H1 (cell line): Measurements from ENCODE around the gene IFT74. TPM values are rescaled to one million over a fixed set of nuclear protein-coding genes. Genes with fewer than 3 reads are reported as not detected.

Experiments
- CTCF ChIA-PET: fragments of 300-600 bp; sonication (Branson Sonifier 250); formaldehyde crosslinking; loops from one replicate; lab custom pipeline; 2021; ENCODE audit not compliant: partially characterized antibody; lab: Charles Lee
- POLR2A ChIA-PET: fragments of 300-600 bp; sonication (Branson Sonifier 250); formaldehyde crosslinking; loops from one replicate; lab custom pipeline; 2021; ENCODE audit warnings: inconsistent platforms; ENCODE audit not compliant: partially characterized antibody; lab: Charles Lee
- DNase-seq, 2 experiments: peaks; one replicate each; pipeline versions ENCODE4 v3.0.0 to v3.0.0-alpha.2; 2010 to 2022; ENCODE audit warnings: low spot score in 2 of 2, low read depth in 1 of 2, mixed read lengths in 1 of 2
- FAIRE-seq: peaks from 2 replicates; lab custom pipeline; 2011; peaks lifted over from hg19 to GRCh38; lab: Jason Lieb, UNC
- H2AFZ ChIP-seq: 2 replicates; pipeline ENCODE4 v1.8.1; 2012; ENCODE audit warnings: low read length, inconsistent platforms
- H2AK5ac ChIP-seq: 2 replicates; pipeline ENCODE4 v1.6.1; 2013; ENCODE audit warnings: low read depth, low read length
- H2BK120ac ChIP-seq: replicated peaks from 2 replicates; pipeline ENCODE3; 2013; ENCODE audit warnings: low read depth, low read length, inconsistent platforms
- H2BK12ac ChIP-seq: 2 replicates; pipeline ENCODE4 v1.6.1; 2013; ENCODE audit warnings: low read depth, low read length
- H2BK15ac ChIP-seq: 2 replicates; pipeline ENCODE4 v1.6.1; 2013; ENCODE audit warnings: low read length
- H2BK20ac ChIP-seq: 2 replicates; pipeline ENCODE4 v1.6.1; 2013; ENCODE audit warnings: low read length
- H2BK5ac ChIP-seq: 2 replicates; pipeline ENCODE4 v1.6.1; 2013; ENCODE audit warnings: low read depth, low read length
- H3K14ac ChIP-seq: 2 replicates; pipeline ENCODE4 v1.6.1; 2013; ENCODE audit warnings: inconsistent platforms; ENCODE audit not compliant: insufficient read length
- H3K18ac ChIP-seq: 2 replicates; pipeline ENCODE4 v1.6.1; 2013; ENCODE audit warnings: low read length; ENCODE audit errors: extremely low read depth
- H3K23ac ChIP-seq: 2 replicates; pipeline ENCODE4 v1.6.1; 2013; ENCODE audit warnings: inconsistent platforms; ENCODE audit not compliant: insufficient read length
- H3K23me2 ChIP-seq: 2 replicates; pipeline ENCODE4 v1.6.1; 2013; ENCODE audit warnings: low read depth, low read length
- H3K27ac ChIP-seq: 2 replicates; pipeline ENCODE4 v1.6.1; 2011; ENCODE audit warnings: low read depth, low read length, inconsistent platforms
- H3K27me3 ChIP-seq, 4 experiments: replicated peaks in 1 of 4; 1 replicate in 1 of 4; 2 replicates in 3 of 4; pipeline versions ENCODE4 v1.6.1 to v1.8.1; 2011 to 2013; ENCODE audit warnings: low read length in 3 of 4, mild to moderate bottlenecking in 3 of 4, inconsistent platforms in 2 of 4, mixed read lengths in 2 of 4, moderate library complexity in 1 of 4; ENCODE audit not compliant: control insufficient read depth in 3 of 4, insufficient read depth in 3 of 4; ENCODE audit errors: extremely low read depth in 1 of 4
- H3K36me3 ChIP-seq, 4 experiments: 2 replicates each; pipeline versions ENCODE4 v1.6.1 to v1.8.1; 2011 to 2013; ENCODE audit warnings: mild to moderate bottlenecking in 4 of 4, low read length in 3 of 4, moderate library complexity in 2 of 4, control low read depth in 1 of 4, inconsistent platforms in 1 of 4; ENCODE audit not compliant: insufficient read depth in 4 of 4, control insufficient read depth in 2 of 4
- H3K4ac ChIP-seq: replicated peaks from 2 replicates; pipeline ENCODE3; 2013; ENCODE audit warnings: low read length, low read depth, mixed read lengths, inconsistent platforms; ENCODE audit not compliant: insufficient read length
- H3K4me1 ChIP-seq, 4 experiments: replicated peaks in 1 of 4; 1 replicate in 1 of 4; 2 replicates in 3 of 4; pipeline versions ENCODE4 v1.6.1 to v1.8.1; 2011 to 2013; ENCODE audit warnings: low read length in 3 of 4, inconsistent platforms in 2 of 4, mixed read lengths in 1 of 4; ENCODE audit not compliant: insufficient read depth in 4 of 4, control insufficient read depth in 3 of 4
- H3K4me2 ChIP-seq, 2 experiments: 2 replicates each; pipeline versions ENCODE4 v1.6.1 to v1.8.1; 2011 to 2013; ENCODE audit warnings: low read depth in 2 of 2, low read length in 2 of 2, control low read depth in 1 of 2, inconsistent platforms in 1 of 2, mild to moderate bottlenecking in 1 of 2; ENCODE audit not compliant: insufficient read depth in 1 of 2
- H3K4me3 ChIP-seq, 4 experiments: fragments of 200-600, 300-600 bp in 1 of 4; sonication (generic), shearing (Covaris generic), sonication (Bioruptor Twin) in 1 of 4; 2 replicates each; pipeline versions ENCODE4 v1.5.1 to v1.8.1; 2011 to 2016; ENCODE audit warnings: low read length in 4 of 4, low read depth in 3 of 4, control low read depth in 2 of 4, inconsistent platforms in 2 of 4, mild to moderate bottlenecking in 2 of 4, mixed read lengths in 1 of 4, moderate library complexity in 1 of 4; ENCODE audit not compliant: insufficient read depth in 2 of 4; ENCODE audit errors: extremely low read depth in 1 of 4
- H3K56ac ChIP-seq: replicated peaks from 2 replicates; pipeline ENCODE3; 2013; ENCODE audit warnings: low read depth, mild to moderate bottlenecking, mixed read lengths, low read length, inconsistent platforms; ENCODE audit not compliant: insufficient read length
- H3K79me1 ChIP-seq: 2 replicates; pipeline ENCODE4 v1.6.1; 2013; ENCODE audit warnings: low read depth, low read length, control low read depth
- H3K79me2 ChIP-seq, 2 experiments: 2 replicates each; pipeline versions ENCODE4 v1.6.1 to v1.8.1; 2012 to 2013; ENCODE audit warnings: low read length in 2 of 2, mild to moderate bottlenecking in 2 of 2, inconsistent platforms in 1 of 2; ENCODE audit not compliant: insufficient read depth in 2 of 2, control insufficient read depth in 1 of 2
- H3K9ac ChIP-seq, 4 experiments: replicated peaks in 1 of 4; 1 replicate in 1 of 4; 2 replicates in 3 of 4; pipeline versions ENCODE4 v1.6.1 to v1.8.1; 2011 to 2013; ENCODE audit warnings: low read depth in 3 of 4, low read length in 3 of 4, control low read depth in 2 of 4, mild to moderate bottlenecking in 2 of 4, moderate library complexity in 2 of 4, inconsistent platforms in 1 of 4; ENCODE audit errors: extremely low read depth in 1 of 4
- H3K9me3 ChIP-seq, 2 experiments: 2 replicates each; pipeline versions ENCODE4 v1.6.1 to v1.8.1; 2012 to 2013; ENCODE audit warnings: mild to moderate bottlenecking in 2 of 2, moderate library complexity in 2 of 2, control low read depth in 1 of 2, inconsistent platforms in 1 of 2, low read depth in 1 of 2, low read length in 1 of 2, mixed read lengths in 1 of 2; ENCODE audit not compliant: insufficient read depth in 2 of 2
- H4K20me1 ChIP-seq, 2 experiments: replicated peaks in 1 of 2; 2 replicates each; pipeline versions ENCODE3 to v1.8.1; 2011 to 2013; ENCODE audit warnings: inconsistent platforms in 2 of 2, low read length in 2 of 2, mild to moderate bottlenecking in 1 of 2; ENCODE audit not compliant: insufficient read depth in 2 of 2, control insufficient read depth in 1 of 2
- H4K5ac ChIP-seq: 2 replicates; pipeline ENCODE4 v1.6.1; 2013; ENCODE audit warnings: low read length, low read depth, mixed read lengths, inconsistent platforms; ENCODE audit not compliant: insufficient read length
- H4K8ac ChIP-seq: 2 replicates; pipeline ENCODE4 v1.8.0; 2013; ENCODE audit warnings: mild to moderate bottlenecking, moderate library complexity, low read length, inconsistent platforms; ENCODE audit not compliant: insufficient read depth; ENCODE audit errors: extremely low read depth
- H4K91ac ChIP-seq: replicated peaks from 2 replicates; pipeline ENCODE3; 2013; ENCODE audit warnings: low read length, mixed read lengths, inconsistent platforms; ENCODE audit not compliant: insufficient read length
- EP300 ChIP-seq, 2 experiments: IDR thresholded peaks; 1 replicate in 1 of 2; 2 replicates in 1 of 2; pipeline ENCODE4 v1.6.1; 2011 to 2012; ENCODE audit warnings: low read depth in 2 of 2, low read length in 2 of 2, mild to moderate bottlenecking in 2 of 2, borderline replicate concordance in 1 of 2, inconsistent platforms in 1 of 2, moderate library complexity in 1 of 2
- RAD21 ChIP-seq, 2 experiments: IDR thresholded peaks in 1 of 2; conservative IDR thresholded peaks in 1 of 2; 2 replicates each; pipeline ENCODE4 v1.6.1; 2011; ENCODE audit warnings: low read depth in 2 of 2, low read length in 2 of 2, improper control_type of control experiment in 1 of 2, inconsistent platforms in 1 of 2, mild to moderate bottlenecking in 1 of 2, moderate library complexity in 1 of 2
- SIRT6 ChIP-seq: IDR thresholded peaks from one replicate; pipeline ENCODE4 v1.7.1; 2012; ENCODE audit warnings: low read length, inconsistent platforms
- SP1 ChIP-seq: IDR thresholded peaks from 2 replicates; pipeline ENCODE4 v1.6.1; 2011; ENCODE audit warnings: low read depth, low read length
- WGBS, 2 experiments: shearing (Covaris generic) in 1 of 2; methylation state at CpG; one replicate each; pipeline versions ENCODE4 v1.1.6 to v1.1.7; 2013 to 2015; ENCODE audit warnings: low lambda C conversion rate in 2 of 2, mixed read lengths in 2 of 2, inconsistent platforms in 1 of 2, low coverage in 1 of 2, missing lambda C conversion rate in 1 of 2; ENCODE audit not compliant: insufficient replicate concordance in 2 of 2, insufficient coverage in 1 of 2, insufficient read length in 1 of 2; ENCODE audit errors: extremely low coverage in 1 of 2, missing lambda C conversion rate in 1 of 2; 5-methylcytosine and 5-hydroxymethylcytosine counted together
- polyA plus RNA-seq, 7 experiments: library from polyadenylated mRNA; depleted of rRNA in 3 of 7; stranded (reverse) in 5 of 7; unstranded in 2 of 7; fragments of >200 nt in 5 of 7; fragments of 200-250 nt in 2 of 7; gene quantifications; 1 replicate in 5 of 7; 2 replicates in 1 of 7; 4 replicates in 1 of 7; pipeline versions ENCODE4 v1.2.1 to v1.2.3, GENCODE V29; 2011 to 2013; ENCODE audit warnings: missing spikeins in 2 of 7, mixed read lengths in 2 of 7
- total RNA-seq: library from RNA; stranded (reverse); fragmentation: NEBNext Ultra II Directional; extraction: Animal tissue kit (Norgen Biotek cat#: 25700); gene quantifications from 2 replicates; pipeline ENCODE4 v1.2.1, GENCODE V29; 2021
- TF ChIP-seq, protein P1 (sequence below): IDR thresholded peaks from 2 replicates; pipeline ENCODE4 v1.6.1; 2012; ENCODE audit warnings: inconsistent platforms
- TF ChIP-seq, protein P2 (sequence below): IDR thresholded peaks from 2 replicates; pipeline ENCODE4 v1.6.1; 2012; ENCODE audit warnings: low read length, inconsistent platforms

IFT74 gene
- total and polyA plus RNA-seq, 2 of the 8 experiments (the other 6 are each of a cell fraction or from before 2014, with no cell fraction given): 4.4 to 17.8 TPM

DNA sequence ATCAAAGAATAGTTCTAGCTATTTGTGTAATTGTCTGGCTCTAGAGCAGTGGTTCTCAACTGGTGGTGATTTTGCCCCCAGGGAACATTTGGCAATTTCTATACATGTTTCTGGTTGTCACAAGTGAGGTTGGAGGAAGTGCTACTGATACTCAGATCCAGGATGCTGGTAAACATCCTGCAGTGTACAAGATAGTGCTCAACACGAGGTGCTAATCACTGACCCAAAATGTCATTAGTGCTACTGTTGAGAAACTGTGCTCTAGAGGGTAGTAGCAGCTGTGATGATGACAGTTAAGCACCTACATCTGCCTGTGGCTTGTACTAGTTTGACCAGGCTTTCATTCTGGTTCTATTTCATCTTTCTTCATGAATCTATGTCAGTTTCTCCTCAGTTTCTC is 27.1 kb downstream of the IFT74 start:
- TF ChIP-seq, protein P1, sequence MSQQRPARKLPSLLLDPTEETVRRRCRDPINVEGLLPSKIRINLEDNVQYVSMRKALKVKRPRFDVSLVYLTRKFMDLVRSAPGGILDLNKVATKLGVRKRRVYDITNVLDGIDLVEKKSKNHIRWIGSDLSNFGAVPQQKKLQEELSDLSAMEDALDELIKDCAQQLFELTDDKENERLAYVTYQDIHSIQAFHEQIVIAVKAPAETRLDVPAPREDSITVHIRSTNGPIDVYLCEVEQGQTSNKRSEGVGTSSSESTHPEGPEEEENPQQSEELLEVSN: no peak
- TF ChIP-seq RAD21 (IDR thresholded peaks at IDR 0.05 in 1 of 2, conservative IDR thresholded peaks at IDR 0.05 in 1 of 2; ENCODE audit: low read depth in 2 of 2, low read length in 2 of 2) (no peak), SP1 (no peak), EP300 (IDR thresholded peaks at IDR 0.05; ENCODE audit: borderline replicate concordance in 1 of 2, low read depth in 2 of 2, low read length in 2 of 2) (no peak), SIRT6 (no peak)
- TF ChIP-seq, protein P2, sequence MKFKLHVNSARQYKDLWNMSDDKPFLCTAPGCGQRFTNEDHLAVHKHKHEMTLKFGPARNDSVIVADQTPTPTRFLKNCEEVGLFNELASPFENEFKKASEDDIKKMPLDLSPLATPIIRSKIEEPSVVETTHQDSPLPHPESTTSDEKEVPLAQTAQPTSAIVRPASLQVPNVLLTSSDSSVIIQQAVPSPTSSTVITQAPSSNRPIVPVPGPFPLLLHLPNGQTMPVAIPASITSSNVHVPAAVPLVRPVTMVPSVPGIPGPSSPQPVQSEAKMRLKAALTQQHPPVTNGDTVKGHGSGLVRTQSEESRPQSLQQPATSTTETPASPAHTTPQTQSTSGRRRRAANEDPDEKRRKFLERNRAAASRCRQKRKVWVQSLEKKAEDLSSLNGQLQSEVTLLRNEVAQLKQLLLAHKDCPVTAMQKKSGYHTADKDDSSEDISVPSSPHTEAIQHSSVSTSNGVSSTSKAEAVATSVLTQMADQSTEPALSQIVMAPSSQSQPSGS: no peak
- H3K56ac ChIP-seq: no peak overlapping the region
- H3K36me3 ChIP-seq: peaks cover 0 to 4% (median 2%) of the 10 kb centered on the region in 4 experiments; a peak in 4 of 8 replicates
- H3K18ac ChIP-seq: no peak overlapping the region
- WGBS, 2 experiments: 93% methylated on average over 1 of the region's 1 CpG; no CpG with 5 or more reads in 1 of the 2 experiments
- no peaks in the 10 kb centered on the region for H3K79me2 ChIP-seq
- ChIA-PET CTCF (interaction anchor here (1.0 to 1.3 kb wide), 2 partner anchors 9 to 48 kb away, joined by 3 read pairs; no protein-coding TSS in a partner anchor), POLR2A (no interaction called here)
- no peaks in the 10 kb centered on the region for H3K79me1 ChIP-seq
- H3K4me2 ChIP-seq: no peak overlapping the region
- no peak overlapping the region for H2AK5ac ChIP-seq
- no peak overlapping the region for H2BK20ac ChIP-seq
- H3K14ac ChIP-seq: no peak overlapping the region
- H3K27ac ChIP-seq: no peak overlapping the region
- no peaks in the 10 kb centered on the region for H3K27me3 ChIP-seq
- no peaks in the 10 kb centered on the region for H3K4me1 ChIP-seq
- no peak for FAIRE-seq
- no peak overlapping the region for H2BK12ac ChIP-seq
- no peak overlapping the region for H3K9ac ChIP-seq
- no peak overlapping the region for H2BK120ac ChIP-seq
- H3K4me3 ChIP-seq: no peak overlapping the region
- no peak overlapping the region for H3K4ac ChIP-seq
- no peaks in the 10 kb centered on the region for H4K20me1 ChIP-seq
- no peak overlapping the region for H2AFZ ChIP-seq
- no peak overlapping the region for H4K8ac ChIP-seq
- no peaks in the 10 kb centered on the region for H3K23me2 ChIP-seq
- no peak overlapping the region for H3K23ac ChIP-seq
- no peaks in the 10 kb centered on the region for H3K9me3 ChIP-seq
- no peak overlapping the region for H4K91ac ChIP-seq
- no peak for DNase-seq
- no peak overlapping the region for H2BK5ac ChIP-seq
- H4K5ac ChIP-seq: no peak overlapping the region
- no peak overlapping the region for H2BK15ac ChIP-seq
